ENCODE measurements around the gene RAPGEF2. TPM values are rescaled to one million over a fixed set of nuclear protein-coding genes. Genes with fewer than 3 reads are reported as not detected.
"Not testable (repeated sequence)": the region's sequence is repeated elsewhere in the genome, so short reads cannot be mapped to it uniquely, and the experiment has no call there.

Gene RAPGEF2
- total and polyA plus RNA-seq, 11 donors: 10.6 to 75.9 (median 51.2) TPM

DNA sequence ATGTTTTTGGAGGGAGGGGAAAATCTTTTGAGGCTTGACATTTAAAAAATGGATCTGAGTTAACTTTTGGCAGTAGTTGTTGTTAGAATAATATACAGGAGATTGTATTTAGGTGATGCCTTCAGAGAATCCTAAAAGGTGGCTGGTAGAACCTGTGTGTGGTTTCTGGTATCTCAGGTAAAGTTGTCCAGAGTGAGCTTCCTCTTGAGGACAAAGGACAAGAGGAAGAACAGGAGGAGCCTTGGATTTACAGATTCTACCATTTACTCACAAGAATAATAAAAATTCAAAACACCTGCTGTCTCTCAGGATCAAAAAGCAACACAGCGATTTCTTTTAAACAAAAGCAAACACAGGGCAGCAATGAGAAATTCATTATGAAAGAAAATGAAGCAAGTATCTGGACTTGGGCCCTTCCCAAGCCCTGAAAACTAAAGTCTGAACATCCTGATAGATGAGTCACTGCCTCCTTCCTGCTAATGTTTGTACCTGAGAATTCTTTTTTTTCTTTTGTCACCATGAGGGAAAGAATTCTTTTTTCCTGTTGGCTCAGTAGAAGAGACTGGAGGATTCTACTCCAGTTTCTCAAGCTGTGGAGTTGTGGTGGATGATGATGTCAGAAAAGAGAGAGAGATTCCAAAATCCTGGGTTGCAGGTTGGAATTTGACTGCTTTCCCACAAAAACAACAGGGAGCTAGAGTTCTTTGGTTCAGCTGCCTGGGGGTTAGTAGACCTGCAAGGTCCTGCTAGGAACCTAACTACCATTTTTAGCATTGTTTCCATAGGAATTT, 31.5 kb upstream of the RAPGEF2 start:
- intact Hi-C loops (cut with DNase I): no loop called here
- H3K27ac ChIP-seq: peak overlapping the region in 7 of 12 donors; percentile 3 to 32 (median 15)
- ATAC-seq: peak in 1 of 4 donors; percentile 34
- H3K9me3 ChIP-seq: no peaks in the 10 kb centered on the region
- no peaks in the 10 kb centered on the region for H3K36me3 ChIP-seq
- 69 to 79% (median 76%) methylated on average over 1 of the region's 1 CpG for WGBS, 4 donors
- H3K4me1 ChIP-seq: peaks cover 0 to 3% (median 0%) of the 10 kb centered on the region in 12 donors
- no peak overlapping the region for H3K4me3 ChIP-seq
- no peak for DNase-seq
- no peaks in the 10 kb centered on the region for H3K27me3 ChIP-seq
- TF ChIP-seq, protein P1, sequence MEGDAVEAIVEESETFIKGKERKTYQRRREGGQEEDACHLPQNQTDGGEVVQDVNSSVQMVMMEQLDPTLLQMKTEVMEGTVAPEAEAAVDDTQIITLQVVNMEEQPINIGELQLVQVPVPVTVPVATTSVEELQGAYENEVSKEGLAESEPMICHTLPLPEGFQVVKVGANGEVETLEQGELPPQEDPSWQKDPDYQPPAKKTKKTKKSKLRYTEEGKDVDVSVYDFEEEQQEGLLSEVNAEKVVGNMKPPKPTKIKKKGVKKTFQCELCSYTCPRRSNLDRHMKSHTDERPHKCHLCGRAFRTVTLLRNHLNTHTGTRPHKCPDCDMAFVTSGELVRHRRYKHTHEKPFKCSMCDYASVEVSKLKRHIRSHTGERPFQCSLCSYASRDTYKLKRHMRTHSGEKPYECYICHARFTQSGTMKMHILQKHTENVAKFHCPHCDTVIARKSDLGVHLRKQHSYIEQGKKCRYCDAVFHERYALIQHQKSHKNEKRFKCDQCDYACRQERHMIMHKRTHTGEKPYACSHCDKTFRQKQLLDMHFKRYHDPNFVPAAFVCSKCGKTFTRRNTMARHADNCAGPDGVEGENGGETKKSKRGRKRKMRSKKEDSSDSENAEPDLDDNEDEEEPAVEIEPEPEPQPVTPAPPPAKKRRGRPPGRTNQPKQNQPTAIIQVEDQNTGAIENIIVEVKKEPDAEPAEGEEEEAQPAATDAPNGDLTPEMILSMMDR (IDR thresholded peaks at IDR 0.05): no peak
- TF ChIP-seq POLR2A (IDR thresholded peaks at IDR 0.05): no peak

DNA sequence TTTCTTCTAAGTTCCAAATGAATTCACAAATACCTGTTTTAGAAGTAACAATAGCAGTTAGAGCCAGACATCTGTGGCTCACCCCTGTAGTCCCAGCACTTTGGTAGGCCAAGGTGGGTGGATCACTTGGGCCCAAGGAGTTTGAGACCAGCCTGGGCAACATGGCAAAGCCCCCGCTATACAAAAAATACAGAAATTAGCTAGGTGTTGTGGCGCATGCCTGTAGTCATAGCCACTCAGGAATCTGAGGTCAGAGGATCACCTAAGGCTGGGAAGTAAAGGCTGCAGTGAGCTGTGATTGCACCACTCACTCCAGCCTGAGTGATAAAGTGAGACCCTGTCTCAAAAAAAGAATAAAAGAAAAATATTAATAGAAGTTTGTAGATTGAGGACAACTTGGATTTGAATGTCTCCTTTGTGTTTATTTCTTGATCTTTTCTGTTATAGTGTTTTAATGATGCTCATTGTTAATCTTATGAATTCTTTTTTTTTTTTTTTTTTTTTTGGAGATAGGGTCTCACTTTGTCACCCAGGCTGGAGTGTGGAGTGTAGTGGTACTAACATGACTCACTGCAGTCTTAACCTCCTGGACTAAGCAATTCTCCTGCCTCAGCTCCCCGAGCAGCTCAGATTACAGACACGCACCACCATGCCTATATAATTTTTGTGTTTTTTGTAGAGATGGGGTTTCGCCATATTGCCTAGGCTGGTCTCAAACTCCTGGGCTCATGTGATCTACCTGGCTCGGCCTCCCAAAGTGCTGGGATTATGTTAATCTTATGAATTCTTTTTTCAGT, 30.7 kb upstream of the RAPGEF2 start:
- DNase-seq (no peak), ATAC-seq (no peak)
- Histone ChIP-seq H3K27me3 (no peaks in the 10 kb centered on the region), H3K36me3 (no peaks in the 10 kb centered on the region), H3K4me3 (no peak overlapping the region), H3K9me3 (no peaks in the 10 kb centered on the region), H3K27ac (peak overlapping the region in 7 of 12 donors; percentile 3 to 32 (median 15)), H3K4me1 (peaks cover 0 to 3% (median 0%) of the 10 kb centered on the region in 12 donors)
- TF ChIP-seq, protein P1 (IDR thresholded peaks at IDR 0.05): no peak
- TF ChIP-seq POLR2A (IDR thresholded peaks at IDR 0.05): no peak
- intact Hi-C loops (cut with DNase I): no loop called here
- WGBS, 4 donors: 93 to 98% (median 97%) methylated on average over 6 of the region's 6 CpGs

DNA sequence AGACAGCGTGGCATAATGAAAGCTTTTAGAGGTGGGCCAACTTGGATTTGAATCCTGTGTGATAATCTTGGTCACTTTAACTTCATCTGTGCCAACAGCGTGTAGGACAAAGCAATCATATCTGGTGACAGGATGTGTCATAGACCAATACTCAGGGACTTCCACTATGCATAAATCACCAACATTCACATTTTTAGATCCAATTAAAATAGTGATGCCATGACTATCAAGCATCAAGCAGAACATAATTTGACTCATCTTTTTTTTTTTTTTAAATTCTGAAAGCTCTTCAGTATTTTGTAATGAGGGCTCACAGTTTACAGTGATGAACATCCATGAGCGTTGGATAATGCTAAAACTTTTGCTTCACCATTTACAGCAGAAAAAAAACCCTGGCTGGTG, 27.3 kb upstream of the RAPGEF2 start:
- H3K27me3 ChIP-seq: no peaks in the 10 kb centered on the region
- WGBS, 4 donors: 29 to 38% (median 32%) methylated on average over 3 of the region's 3 CpGs
- no peaks in the 10 kb centered on the region for H3K36me3 ChIP-seq
- no peak overlapping the region for H3K4me3 ChIP-seq
- intact Hi-C loops (cut with DNase I): no loop called here
- H3K27ac ChIP-seq: no peak overlapping the region
- TF ChIP-seq, protein P1 (IDR thresholded peaks at IDR 0.05): no peak
- TF ChIP-seq POLR2A (IDR thresholded peaks at IDR 0.05): no peak
- H3K4me1 ChIP-seq: peaks cover 0 to 11% (median 0%) of the 10 kb centered on the region in 12 donors
- H3K9me3 ChIP-seq: no peaks in the 10 kb centered on the region
- ATAC-seq (no peak), DNase-seq (no peak)

DNA sequence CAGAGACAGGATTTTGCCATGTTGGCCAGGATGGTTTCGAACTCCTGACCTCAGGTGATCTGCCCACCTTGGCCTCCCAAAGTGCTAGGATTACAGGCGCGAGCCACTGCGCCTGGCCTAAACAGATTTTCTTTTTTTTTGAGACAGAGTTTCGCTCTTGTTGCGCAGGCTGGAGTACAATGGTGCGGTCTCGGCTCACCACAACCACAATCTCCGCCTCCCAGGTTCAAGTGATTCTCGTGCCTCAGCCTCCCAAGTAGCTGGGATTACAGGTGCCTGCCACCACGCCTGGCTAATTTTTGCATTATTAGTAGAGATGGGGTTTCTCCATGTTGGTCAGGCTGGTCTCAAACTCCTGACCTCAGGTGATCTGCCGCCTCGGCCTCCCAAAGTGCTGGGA, 25.9 kb upstream of the RAPGEF2 start:
- H3K27ac ChIP-seq; ATAC-seq; H3K27me3 ChIP-seq; intact Hi-C loops (cut with DNase I); H3K9me3 ChIP-seq; H3K36me3 ChIP-seq; H3K4me3 ChIP-seq; DNase-seq: not testable (repeated sequence)
- WGBS, 4 donors: 96 to 99% (median 98%) methylated on average over 13 of the region's 13 CpGs
- peaks cover 0 to 11% (median 0%) of the 10 kb centered on the region in 12 donors for H3K4me1 ChIP-seq
